GM23248 (cell line): ENCODE measurements around the gene RELT.

Experiments used
- EZH2 ChIP-seq: fragments of 200-600 bp; sonication (generic); IDR thresholded peaks from 2 replicates; pipeline ENCODE4 v1.6.1; 2018; ENCODE audit warnings: antibody characterized with exemption, mild to moderate bottlenecking; ENCODE audit not compliant: insufficient read depth, poor library complexity, severe bottlenecking
- EZH2phosphoT487 ChIP-seq: fragments of 200-600 bp; sonication (generic); IDR thresholded peaks from 2 replicates; pipeline ENCODE4 v1.6.1; 2018; ENCODE audit warnings: antibody characterized with exemption, moderate library complexity, mild to moderate bottlenecking, low read depth; ENCODE audit not compliant: insufficient read depth

- no peak for TF ChIP-seq EZH2
- TF ChIP-seq EZH2phosphoT487: no peak
Measured at GRCh38 chr11:73416786-73417185, 40.6 kb downstream of the RELT start.
